CD14-positive monocyte (primary cell): ENCODE measurements around the gene SF3A2. TPM values are rescaled to one million over a fixed set of nuclear protein-coding genes. Genes with fewer than 3 reads are reported as not detected.
A peak's percentile ranks its signal among the peaks of the same experiment; 100 is the strongest.

Experiments
- DNase-seq, 3 donors: peaks; one replicate each; pipeline ENCODE4 v3.0.0-alpha.2; 2011 to 2022
- H2AFZ ChIP-seq: 2 replicates; pipeline ENCODE4 v1.6.0; 2012; ENCODE audit warnings: mild to moderate bottlenecking, low read depth, low read length, inconsistent platforms; ENCODE audit not compliant: insufficient read depth, poor library complexity, severe bottlenecking
- H3K27ac ChIP-seq, 2 donors: 1 replicate in 1 of 2; 2 replicates in 1 of 2; pipeline ENCODE4 v1.5.1; 2012 to 2013; ENCODE audit warnings: low read length in 2 of 2, control low read depth in 1 of 2, inconsistent platforms in 1 of 2, low read depth in 1 of 2, mild to moderate bottlenecking in 1 of 2
- H3K27me3 ChIP-seq, 2 donors: one replicate each; pipeline versions ENCODE4 v1.6.0 to v1.6.1; 2011 to 2013; ENCODE audit warnings: low read length in 2 of 2; ENCODE audit not compliant: control insufficient read depth in 2 of 2, insufficient read depth in 2 of 2
- H3K36me3 ChIP-seq, 2 donors: replicated peaks in 1 of 2; 1 replicate in 1 of 2; 2 replicates in 1 of 2; pipeline versions ENCODE4 v1.5.1 to v1.6.1; 2012 to 2013; ENCODE audit warnings: low read length in 2 of 2, control low read depth in 1 of 2, inconsistent platforms in 1 of 2, mild to moderate bottlenecking in 1 of 2; ENCODE audit not compliant: insufficient read depth in 2 of 2, control insufficient read depth in 1 of 2
- H3K4me1 ChIP-seq, 2 donors: 1 replicate in 1 of 2; 2 replicates in 1 of 2; pipeline versions ENCODE4 v1.5.1 to v1.6.1; 2012 to 2013; ENCODE audit warnings: low read length in 2 of 2, control low read depth in 1 of 2, inconsistent platforms in 1 of 2, mild to moderate bottlenecking in 1 of 2, moderate library complexity in 1 of 2; ENCODE audit not compliant: insufficient read depth in 2 of 2, control insufficient read depth in 1 of 2
- H3K4me2 ChIP-seq: replicated peaks from 2 replicates; pipeline ENCODE3; 2012; ENCODE audit warnings: low read length, moderate library complexity, mild to moderate bottlenecking; ENCODE audit not compliant: poor library complexity, severe bottlenecking; ENCODE audit errors: extremely low read depth
- H3K4me3 ChIP-seq, 3 experiments: fragments of 200-600 bp in 1 of 3; sonication (generic) in 1 of 3; replicated peaks in 1 of 3; 1 replicate in 2 of 3; 2 replicates in 1 of 3; pipeline ENCODE4 v1.5.1; 2011 to 2013; ENCODE audit warnings: low read length in 3 of 3, mild to moderate bottlenecking in 3 of 3, control low read depth in 2 of 3, low read depth in 2 of 3, inconsistent platforms in 1 of 3, moderate library complexity in 1 of 3
- H3K79me2 ChIP-seq: 2 replicates; pipeline ENCODE4 v1.6.0; 2012; ENCODE audit warnings: mild to moderate bottlenecking, control low read depth, inconsistent platforms, low read length, moderate library complexity; ENCODE audit not compliant: insufficient read depth
- H3K9ac ChIP-seq: 2 replicates; pipeline ENCODE4 v1.6.0; 2017; ENCODE audit warnings: low read length, mild to moderate bottlenecking; ENCODE audit not compliant: insufficient read depth, poor library complexity, severe bottlenecking
- H3K9me3 ChIP-seq, 2 donors: replicated peaks in 1 of 2; 1 replicate in 1 of 2; 2 replicates in 1 of 2; pipeline versions ENCODE4 v1.5.1 to v1.6.1; 2012 to 2013; ENCODE audit warnings: low read length in 2 of 2, control low read depth in 1 of 2; ENCODE audit not compliant: control insufficient read depth in 1 of 2, insufficient read depth in 1 of 2
- H4K20me1 ChIP-seq: 2 replicates; pipeline ENCODE4 v1.6.0; 2012; ENCODE audit warnings: mild to moderate bottlenecking, low read length, control low read depth, moderate library complexity; ENCODE audit not compliant: insufficient read depth
- H3K27ac Mint-ChIP-seq, 7 donors: one replicate each; pipeline ENCODE4 v1.8.0; 2020; ENCODE audit warnings: mild to moderate bottlenecking in 7 of 7, mixed read lengths in 7 of 7, moderate library complexity in 6 of 7, inconsistent platforms in 2 of 7
- H3K27me3 Mint-ChIP-seq, 3 donors: one replicate each; pipeline ENCODE4 v1.8.0; 2021 to 2022; ENCODE audit warnings: low read depth in 3 of 3, mild to moderate bottlenecking in 3 of 3, mixed read lengths in 3 of 3, moderate library complexity in 3 of 3, inconsistent platforms in 1 of 3
- H3K36me3 Mint-ChIP-seq, 2 donors: one replicate each; pipeline ENCODE4 v1.8.0; 2020; ENCODE audit warnings: mixed read lengths in 2 of 2, inconsistent platforms in 1 of 2, mild to moderate bottlenecking in 1 of 2
- H3K4me1 Mint-ChIP-seq: one replicate; pipeline ENCODE4 v1.8.0; 2020; ENCODE audit warnings: mild to moderate bottlenecking, mixed read lengths
- H3K4me3 Mint-ChIP-seq, 2 donors: one replicate each; pipeline ENCODE4 v1.8.0; 2020; ENCODE audit warnings: mild to moderate bottlenecking in 2 of 2, mixed read lengths in 2 of 2, moderate library complexity in 1 of 2
- H3K9me3 Mint-ChIP-seq, 7 donors: one replicate each; pipeline ENCODE4 v1.8.0; 2020 to 2022; ENCODE audit warnings: mixed read lengths in 7 of 7, mild to moderate bottlenecking in 6 of 7, moderate library complexity in 6 of 7, inconsistent platforms in 2 of 7
- WGBS: methylation state at CpG from one replicate; pipeline ENCODE4 v1.1.5; 2013; ENCODE audit warnings: missing lambda C conversion rate; ENCODE audit not compliant: insufficient coverage; 5-methylcytosine and 5-hydroxymethylcytosine counted together
- intact Hi-C, 2 donors: fragments of 100-400 bp; cut with micrococcal nuclease; formaldehyde crosslinking; loops; one replicate each; pipeline versions ENCODE4 v1.15.0 to v1.15.1; 2023
- polyA plus RNA-seq, 3 donors: library from polyadenylated mRNA; depleted of rRNA in 1 of 3; unstranded in 2 of 3; stranded (reverse) in 1 of 3; fragments of 300-500 nt in 2 of 3; fragments of >200 nt in 1 of 3; fragmentation: Illumina TruSeq in 2 of 3; gene quantifications; 1 replicate in 2 of 3; 2 replicates in 1 of 3; pipeline ENCODE4 v1.2.3, GENCODE V29; 2012 to 2021
- TF ChIP-seq, protein P1 (sequence below): fragments of 200-600 bp; IDR thresholded peaks from one replicate; pipeline ENCODE4 v1.8.0; 2022; ENCODE audit warnings: antibody characterized with exemption, mild to moderate bottlenecking

SF3A2 gene
- polyA plus RNA-seq, 3 donors, result 8.0 to 70.8 (median 11.6) TPM

DNA sequence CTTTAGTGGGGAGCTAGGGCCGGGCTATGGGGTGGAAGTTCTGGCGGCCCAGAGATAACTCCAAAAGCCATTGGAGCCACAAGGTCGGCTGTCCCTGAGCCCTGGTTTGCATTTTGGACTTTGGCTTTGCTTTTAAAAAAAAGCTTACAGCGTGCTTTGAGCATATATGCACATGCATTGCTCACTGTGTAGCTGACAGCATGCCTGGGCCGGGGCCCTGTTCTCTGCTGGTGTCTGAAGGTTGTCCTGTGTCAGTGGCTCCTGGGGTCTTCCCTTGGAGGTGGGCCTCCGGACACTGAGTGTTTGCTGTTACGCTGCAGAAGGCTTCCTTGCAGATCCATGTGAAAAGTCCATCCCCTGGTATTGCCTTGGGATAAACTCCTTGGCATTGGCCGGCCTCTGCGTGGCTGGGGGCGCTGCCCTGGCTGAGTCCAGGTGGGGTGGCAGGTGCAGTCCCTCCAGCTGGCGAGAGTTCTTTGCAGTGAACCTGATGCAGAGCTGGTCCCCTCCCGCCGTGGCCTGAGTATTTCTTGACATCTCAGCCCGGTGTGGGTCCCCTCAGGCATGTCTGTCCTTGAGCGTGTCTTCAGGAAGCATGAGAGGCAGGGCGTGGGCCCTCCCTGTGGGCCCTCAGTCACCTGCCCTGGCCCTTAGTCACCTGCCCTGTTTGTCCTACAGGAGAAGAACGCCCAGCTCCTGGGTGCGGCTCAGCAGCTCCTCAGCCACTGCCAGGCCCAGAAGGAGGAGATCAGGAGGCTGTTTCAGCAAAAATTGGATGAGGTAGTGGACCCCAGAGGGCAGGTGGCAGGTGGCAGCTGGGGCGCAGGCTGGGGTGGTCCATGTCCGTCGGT lies 23.5 kb upstream of the SF3A2 start:
- no peaks in the 10 kb centered on the region for H3K27me3 ChIP-seq
- H3K27ac Mint-ChIP-seq, result peak overlapping the region in 2 of 7 donors; percentile 46 to 61

DNA sequence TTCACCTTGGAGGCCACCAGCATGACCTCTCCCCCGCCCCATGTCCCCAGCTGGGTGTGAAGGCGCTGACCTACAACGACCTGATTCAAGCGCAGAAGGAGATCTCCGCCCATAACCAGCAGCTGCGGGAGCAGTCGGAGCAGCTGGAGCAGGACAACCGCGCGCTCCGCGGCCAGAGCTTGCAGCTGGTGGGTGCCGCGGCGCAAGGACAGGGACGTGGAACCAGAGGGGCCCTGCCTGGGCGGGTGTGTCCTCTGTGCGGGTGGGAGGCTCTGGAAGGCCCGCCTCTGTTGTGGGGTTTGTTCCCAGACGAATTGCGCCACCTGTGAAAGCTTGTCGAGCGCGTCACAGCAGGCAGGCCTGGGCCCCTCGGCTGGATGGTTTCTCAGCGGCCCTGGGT lies 22.8 kb upstream of the SF3A2 start:
- Mint-ChIP-seq H3K4me1 (no peaks in the 10 kb centered on the region), H3K9me3 (no peaks in the 10 kb centered on the region), H3K27me3 (peaks cover 0 to 2% (median 0%) of the 10 kb centered on the region in 3 donors), H3K27ac (peak overlapping the region in 3 of 7 donors; percentile 35 to 61 (median 50)), H3K36me3 (peaks cover 70 to 96% of the 10 kb centered on the region in 2 donors), H3K4me3 (no peak overlapping the region)
- Histone ChIP-seq H3K9me3 (no peaks in the 10 kb centered on the region), H4K20me1 (peaks cover 8% of the 10 kb centered on the region), H2AFZ (no peak overlapping the region), H3K9ac (no peak overlapping the region), H3K36me3 (peaks cover 89 to 100% of the 10 kb centered on the region in 2 donors), H3K27me3 (no peaks in the 10 kb centered on the region), H3K4me2 (no peak overlapping the region), H3K27ac (no peak overlapping the region), H3K4me3 (no peak overlapping the region), H3K4me1 (no peaks in the 10 kb centered on the region), H3K79me2 (no peaks in the 10 kb centered on the region)
- 90% methylated on average over 26 of the region's 26 CpGs for WGBS
- intact Hi-C loops, result no loop called here
- TF ChIP-seq, protein P1, sequence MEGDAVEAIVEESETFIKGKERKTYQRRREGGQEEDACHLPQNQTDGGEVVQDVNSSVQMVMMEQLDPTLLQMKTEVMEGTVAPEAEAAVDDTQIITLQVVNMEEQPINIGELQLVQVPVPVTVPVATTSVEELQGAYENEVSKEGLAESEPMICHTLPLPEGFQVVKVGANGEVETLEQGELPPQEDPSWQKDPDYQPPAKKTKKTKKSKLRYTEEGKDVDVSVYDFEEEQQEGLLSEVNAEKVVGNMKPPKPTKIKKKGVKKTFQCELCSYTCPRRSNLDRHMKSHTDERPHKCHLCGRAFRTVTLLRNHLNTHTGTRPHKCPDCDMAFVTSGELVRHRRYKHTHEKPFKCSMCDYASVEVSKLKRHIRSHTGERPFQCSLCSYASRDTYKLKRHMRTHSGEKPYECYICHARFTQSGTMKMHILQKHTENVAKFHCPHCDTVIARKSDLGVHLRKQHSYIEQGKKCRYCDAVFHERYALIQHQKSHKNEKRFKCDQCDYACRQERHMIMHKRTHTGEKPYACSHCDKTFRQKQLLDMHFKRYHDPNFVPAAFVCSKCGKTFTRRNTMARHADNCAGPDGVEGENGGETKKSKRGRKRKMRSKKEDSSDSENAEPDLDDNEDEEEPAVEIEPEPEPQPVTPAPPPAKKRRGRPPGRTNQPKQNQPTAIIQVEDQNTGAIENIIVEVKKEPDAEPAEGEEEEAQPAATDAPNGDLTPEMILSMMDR, result no peak
- no peak for DNase-seq

More for the DNA sequence above, 23.5 kb upstream of the SF3A2 start:
- no peak overlapping the region for H3K4me3 Mint-ChIP-seq
- Histone ChIP-seq H3K9ac (no peak overlapping the region), H3K4me2 (no peak overlapping the region), H3K79me2 (no peaks in the 10 kb centered on the region), H3K27ac (no peak overlapping the region), H3K4me3 (no peak overlapping the region), H4K20me1 (peaks cover 8% of the 10 kb centered on the region), H2AFZ (no peak overlapping the region), H3K36me3 (peaks cover 94 to 100% of the 10 kb centered on the region in 2 donors), H3K4me1 (no peaks in the 10 kb centered on the region), H3K9me3 (no peaks in the 10 kb centered on the region)
- WGBS, result 96% methylated on average over 20 of the region's 21 CpGs
- TF ChIP-seq, protein P1, result no peak
- DNase-seq, result no peak
- H3K36me3 Mint-ChIP-seq, result peaks cover 70 to 94% of the 10 kb centered on the region in 2 donors
- no peaks in the 10 kb centered on the region for H3K4me1 Mint-ChIP-seq
- H3K27me3 Mint-ChIP-seq, result peaks cover 0 to 2% (median 0%) of the 10 kb centered on the region in 3 donors
- no peaks in the 10 kb centered on the region for H3K9me3 Mint-ChIP-seq
- intact Hi-C loops, result no loop called here
